PC-3 (cell line): ENCODE measurements around the gene SYNGR4.

Experiments used
- CTCF ChIP-seq: fragments of 300-600 bp; sonication (generic); conservative IDR thresholded peaks from 2 replicates; pipeline ENCODE4 v1.5.1; 2017; ENCODE audit warnings: antibody characterized with exemption, low read depth, mild to moderate bottlenecking, low read length
- EZH2 ChIP-seq: fragments of 300-600 bp; sonication (generic); IDR thresholded peaks from one replicate; pipeline ENCODE4 v1.6.1; 2017; ENCODE audit warnings: antibody characterized with exemption, mild to moderate bottlenecking, low read length; ENCODE audit not compliant: unreplicated experiment
- EZH2phosphoT487 ChIP-seq: fragments of 300-600 bp; sonication (generic); IDR thresholded peaks from 2 replicates; pipeline ENCODE4 v1.6.1; 2018; ENCODE audit warnings: mild to moderate bottlenecking, antibody characterized with exemption, low read length, borderline replicate concordance

DNA sequence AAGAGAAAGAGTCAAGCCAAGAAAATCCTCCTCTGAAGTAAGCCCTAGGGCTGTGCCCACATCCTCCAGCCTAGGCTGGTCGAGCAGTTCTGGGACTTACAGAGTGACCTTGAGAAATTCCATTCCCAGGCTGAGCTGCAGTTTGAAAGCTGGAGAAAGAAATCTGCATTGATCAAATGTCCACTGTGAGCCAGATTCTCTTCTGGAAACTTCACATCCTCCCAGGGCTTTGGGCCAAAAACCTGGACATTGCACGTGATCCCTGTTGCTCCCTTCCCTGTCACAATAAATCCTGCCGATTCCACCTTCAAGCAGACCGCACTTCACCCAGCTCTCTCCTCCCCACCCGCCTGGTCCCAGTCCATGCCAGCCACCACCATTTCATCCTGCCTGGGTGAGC is 16.1 kb upstream of the SYNGR4 start:
- TF ChIP-seq CTCF (no peak), EZH2 (no peak), EZH2phosphoT487 (no peak)
